Panc1 (cell line): ENCODE data around the gene CABLES2. TPM values are rescaled to one million over a fixed set of nuclear protein-coding genes. Genes with fewer than 3 reads are reported as not detected.

Experiments
- ATAC-seq: fragments of 200-7000 bp; cut with Tn5 transposase; 2 replicates; pipeline ENCODE4 v1.9.1; 2020; ENCODE audit warnings: mild to moderate bottlenecking, moderate library complexity
- BruUV-seq: library from RNA; stranded (reverse); fragments of 400-500 nt; replicated peaks from 2 replicates; lab custom pipeline; 2021; lab: Mats Ljungman, UMichigan
- CTCF ChIA-PET: fragments of 300-600 bp; sonication (Branson Sonifier 250); formaldehyde crosslinking; loops from one replicate; lab custom pipeline; 2022; ENCODE audit warnings: antibody characterized with exemption; lab: Charles Lee
- POLR2A ChIA-PET: fragments of 300-600 bp; sonication (Branson Sonifier 250); formaldehyde crosslinking; loops from one replicate; lab custom pipeline; 2022; ENCODE audit warnings: antibody characterized with exemption; lab: Charles Lee
- DNase-seq: peaks from one replicate; pipeline ENCODE4 v3.0.0-alpha.2; 2010; ENCODE audit warnings: low read depth, low spot score
- H3K27ac ChIP-seq: 2 replicates; pipeline ENCODE4 v1.5.1; 2011; ENCODE audit warnings: mild to moderate bottlenecking, low read length, inconsistent platforms
- H3K27me3 ChIP-seq: fragments of 200-500 bp; sonication (Bioruptor generic); 2 replicates; pipeline ENCODE4 v1.6.0; 2014; ENCODE audit warnings: low read length, inconsistent platforms; ENCODE audit not compliant: control insufficient read depth, insufficient read depth
- H3K36me3 ChIP-seq: fragments of 200-500 bp; sonication (Bioruptor generic); 2 replicates; pipeline ENCODE4 v1.5.1; 2014; ENCODE audit warnings: inconsistent platforms, mild to moderate bottlenecking, low read length, moderate library complexity; ENCODE audit not compliant: control insufficient read depth, insufficient read depth
- H3K4me1 ChIP-seq: 2 replicates; pipeline ENCODE4 v1.5.1; 2011; ENCODE audit warnings: inconsistent platforms, mild to moderate bottlenecking, low read length, moderate library complexity; ENCODE audit not compliant: control insufficient read depth, insufficient read depth
- H3K4me3 ChIP-seq, 2 experiments: 2 replicates each; pipeline ENCODE4 v1.5.1; 2011 to 2012; ENCODE audit warnings: low read depth in 2 of 2, low read length in 2 of 2, mild to moderate bottlenecking in 2 of 2, inconsistent platforms in 1 of 2, moderate library complexity in 1 of 2
- H3K9me3 ChIP-seq: fragments of 200-500 bp; sonication (Bioruptor generic); 2 replicates; pipeline ENCODE4 v1.5.1; 2014; ENCODE audit warnings: low read depth, mild to moderate bottlenecking, inconsistent platforms, low read length, moderate library complexity; ENCODE audit not compliant: control insufficient read depth, insufficient read depth
- CTCF ChIP-seq: fragments of 450-650 bp; IDR thresholded peaks from 2 replicates; pipeline ENCODE4 v1.5.1; 2017; ENCODE audit warnings: mild to moderate bottlenecking
- POLR2AphosphoS5 ChIP-seq: IDR thresholded peaks from 2 replicates; pipeline ENCODE4 v1.6.1; 2012; ENCODE audit warnings: mild to moderate bottlenecking, low read depth, low read length, moderate library complexity
- REST ChIP-seq, 2 experiments: IDR thresholded peaks; 2 replicates each; pipeline ENCODE4 v1.6.1; 2011 to 2012; ENCODE audit warnings: low read depth in 2 of 2, control low read depth in 1 of 2, low read length in 1 of 2, mild to moderate bottlenecking in 1 of 2, moderate library complexity in 1 of 2; ENCODE audit not compliant: insufficient read depth in 1 of 2
- SIN3A ChIP-seq: IDR thresholded peaks from 2 replicates; pipeline ENCODE4 v1.6.1; 2012; ENCODE audit warnings: low read depth, mild to moderate bottlenecking, low read length, moderate library complexity, borderline replicate concordance; ENCODE audit not compliant: insufficient read depth
- TCF7L2 ChIP-seq: IDR thresholded peaks from 2 replicates; pipeline ENCODE4 v1.6.1; 2011; ENCODE audit warnings: mild to moderate bottlenecking, low read depth, low read length, inconsistent platforms
- in situ Hi-C: cut with HindIII; loops from 2 replicates; pipeline ENCODE4 v1.10.0; 2016; ENCODE audit warnings: low sequenced_read_pairs, low pct_unique_long_range_greater_than_20kb
- intact Hi-C: fragments of 100-400 bp; cut with micrococcal nuclease; formaldehyde crosslinking; loops from one replicate; pipeline ENCODE4 v1.10.0; 2022; ENCODE audit not compliant: unreplicated experiment
- total RNA-seq: library from RNA; stranded (reverse); gene quantifications from one replicate; pipeline ENCODE4 v1.2.1, GENCODE V29; 2021; ENCODE audit not compliant: unreplicated experiment

The CABLES2 gene
- total RNA-seq, 1 experiment from 2014 or later: 9.8 TPM

- no peak for TF ChIP-seq TCF7L2
- no peak for TF ChIP-seq REST (IDR thresholded peaks at IDR 0.05; ENCODE audit: insufficient read depth in 1 of 2, low read depth in 2 of 2, low read length in 1 of 2)
- no peak for TF ChIP-seq POLR2AphosphoS5
- no peak for TF ChIP-seq SIN3A
- TF ChIP-seq CTCF: no peak
- H3K9me3 ChIP-seq: no peaks in the 10 kb centered on the region
- ATAC-seq (no peak), DNase-seq (no peak)
- POLR2A ChIA-PET: no interaction called here
- in situ Hi-C loops (no loop called here), intact Hi-C loops (no loop called here)
- BruUV-seq: no TSS peak
- CTCF ChIA-PET: no interaction called here
- no peaks in the 10 kb centered on the region for H3K27me3 ChIP-seq
- H3K4me3 ChIP-seq: no peak overlapping the region
- H3K4me1 ChIP-seq: peaks cover 13% of the 10 kb centered on the region
- peaks cover 2% of the 10 kb centered on the region; the same call in 1 of the 2 replicates for H3K36me3 ChIP-seq
- H3K27ac ChIP-seq: no peak overlapping the region
These were observed 13.3 kb downstream of the CABLES2 start for GRCh38 chr20:62393830-62394229.

- POLR2A ChIA-PET: no interaction called here
- ATAC-seq: no peak
- H3K27me3 ChIP-seq: no peaks in the 10 kb centered on the region
- no peak for DNase-seq
- TF ChIP-seq REST (IDR thresholded peaks at IDR 0.05; ENCODE audit: insufficient read depth in 1 of 2, low read depth in 2 of 2, low read length in 1 of 2) (no peak), POLR2AphosphoS5 (no peak), SIN3A (no peak), TCF7L2 (no peak), CTCF (no peak)
- CTCF ChIA-PET: no interaction called here
- no TSS peak for BruUV-seq
- peaks cover 19% of the 10 kb centered on the region for H3K4me1 ChIP-seq
- no peak overlapping the region for H3K27ac ChIP-seq
- no peak overlapping the region for H3K4me3 ChIP-seq
- in situ Hi-C loops: no loop called here
- intact Hi-C loops: no loop called here
- peaks cover 6% of the 10 kb centered on the region; the same call in 1 of the 2 replicates for H3K36me3 ChIP-seq
- H3K9me3 ChIP-seq: no peaks in the 10 kb centered on the region
These were observed 13.8 kb downstream of the CABLES2 start for GRCh38 chr20:62393335-62393665.
